HepG2 (cell line): ENCODE data around the gene KLHDC4. TPM values are rescaled to one million over a fixed set of nuclear protein-coding genes. Genes with fewer than 3 reads are reported as not detected.

ENCODE experiments used
- ADNP ChIP-seq: sonication (generic); formaldehyde crosslinking; IDR thresholded peaks from 2 replicates; pipeline ENCODE4 v1.4.0; 2020; ENCODE audit warnings: missing genetic modification reagents
- AGO2 ChIP-seq: fragments of 200-400 bp; formaldehyde crosslinking; optimal IDR thresholded peaks from 2 replicates; pipeline ENCODE3; 2017; ENCODE audit warnings: mild to moderate bottlenecking, low read depth, low read length, moderate library complexity
- AKNA ChIP-seq: sonication (generic); formaldehyde crosslinking; IDR thresholded peaks from 2 replicates; pipeline ENCODE4 v1.4.0; 2020; ENCODE audit warnings: missing genetic modification reagents, borderline replicate concordance
- CHD4 ChIP-seq: fragments of 200-600 bp; sonication (generic); IDR thresholded peaks from 2 replicates; pipeline ENCODE4 v1.7.0; 2017; ENCODE audit warnings: mild to moderate bottlenecking, low read length, borderline replicate concordance
- FOSL1 ChIP-seq: sonication (generic); formaldehyde crosslinking; IDR thresholded peaks from 2 replicates; pipeline ENCODE4 v1.9.0; 2021; ENCODE audit warnings: missing genetic modification reagents, borderline replicate concordance
- FOXC1 ChIP-seq: sonication (generic); formaldehyde crosslinking; IDR thresholded peaks from 2 replicates; pipeline ENCODE4 v1.8.0; 2022; ENCODE audit warnings: mild to moderate bottlenecking, missing genetic modification reagents, borderline replicate concordance
- GATAD1 ChIP-seq: IDR thresholded peaks from 2 replicates; pipeline ENCODE4 v1.6.1; 2016; ENCODE audit warnings: missing genetic modification reagents, missing compliant biosample characterization
- HDAC1 ChIP-seq: sonication (generic); formaldehyde crosslinking; IDR thresholded peaks from 2 replicates; pipeline ENCODE4 v1.5.1; 2020; ENCODE audit warnings: mild to moderate bottlenecking, missing genetic modification reagents
- HNRNPL ChIP-seq: fragments of 200-400 bp; formaldehyde crosslinking; IDR thresholded peaks from 2 replicates; pipeline ENCODE4 v1.6.1; 2017; ENCODE audit warnings: mild to moderate bottlenecking, low read depth, low read length
- MTA1 ChIP-seq: sonication (generic); formaldehyde crosslinking; IDR thresholded peaks from 2 replicates; pipeline ENCODE4 v1.4.0; 2020; ENCODE audit warnings: missing genetic modification reagents, mild to moderate bottlenecking, borderline replicate concordance
- PBX3 ChIP-seq: sonication (generic); formaldehyde crosslinking; IDR thresholded peaks from 2 replicates; pipeline ENCODE4 v1.8.1; 2023; ENCODE audit warnings: missing genetic modification reagents, inconsistent platforms, borderline replicate concordance
- POLR2AphosphoS5 ChIP-seq: IDR thresholded peaks from 2 replicates; pipeline ENCODE4 v1.6.1; 2012; ENCODE audit warnings: low read depth, low read length
- RNF2 ChIP-seq: fragments of 450-650 bp; conservative IDR thresholded peaks from 2 replicates; pipeline ENCODE4 v1.6.1; 2016; ENCODE audit warnings: low read depth
- SNRNP70 ChIP-seq: fragments of 200-400 bp; formaldehyde crosslinking; IDR thresholded peaks from 2 replicates; pipeline ENCODE4 v1.6.1; 2017; ENCODE audit warnings: mild to moderate bottlenecking, low read depth, low read length, moderate library complexity
- SP5 ChIP-seq: IDR thresholded peaks from 2 replicates; pipeline ENCODE4 v1.6.1; 2016; ENCODE audit warnings: low read depth, borderline replicate concordance
- STAG1 ChIP-seq: sonication (generic); formaldehyde crosslinking; IDR thresholded peaks from 2 replicates; pipeline ENCODE4 v1.4.0; 2020; ENCODE audit warnings: missing genetic modification reagents
- ZBTB7A ChIP-seq: sonication (generic); formaldehyde crosslinking; IDR thresholded peaks from 2 replicates; pipeline ENCODE4 v1.8.0; 2022; ENCODE audit warnings: mild to moderate bottlenecking, missing genetic modification reagents
- ZFP36L1 ChIP-seq: sonication (generic); formaldehyde crosslinking; IDR thresholded peaks from 2 replicates; pipeline ENCODE4 v1.8.0; 2022; ENCODE audit warnings: mild to moderate bottlenecking, missing genetic modification reagents, moderate library complexity
- ZNF138 ChIP-seq: sonication (generic); formaldehyde crosslinking; IDR thresholded peaks from 2 replicates; pipeline ENCODE4 v1.5.0; 2020; ENCODE audit warnings: mild to moderate bottlenecking, low read depth, missing genetic modification reagents
- ZNF30 ChIP-seq: sonication (generic); formaldehyde crosslinking; IDR thresholded peaks from 2 replicates; pipeline ENCODE4 v1.5.0; 2020; ENCODE audit warnings: mild to moderate bottlenecking, missing genetic modification reagents
- ZNF614 ChIP-seq: IDR thresholded peaks from 2 replicates; pipeline ENCODE4 v1.6.1; 2018; ENCODE audit warnings: missing biosample characterization, missing genetic modification reagents, inconsistent platforms, borderline replicate concordance
- ZNF678 ChIP-seq: sonication (generic); formaldehyde crosslinking; IDR thresholded peaks from 2 replicates; pipeline ENCODE4 v1.4.0; 2020; ENCODE audit warnings: mild to moderate bottlenecking, missing genetic modification reagents
- ZNF740 ChIP-seq: sonication (generic); formaldehyde crosslinking; IDR thresholded peaks from 2 replicates; pipeline ENCODE4 v1.4.0; 2020; ENCODE audit warnings: missing genetic modification reagents
- ZNF782 ChIP-seq: sonication (generic); formaldehyde crosslinking; IDR thresholded peaks from 2 replicates; pipeline ENCODE4 v1.4.0; 2020; ENCODE audit warnings: missing genetic modification reagents, mild to moderate bottlenecking, borderline replicate concordance
- ZNF839 ChIP-seq: sonication (generic); formaldehyde crosslinking; IDR thresholded peaks from 2 replicates; pipeline ENCODE4 v1.4.0; 2020; ENCODE audit warnings: missing genetic modification reagents, mild to moderate bottlenecking, borderline replicate concordance
- polyA plus RNA-seq, 8 experiments: library from polyadenylated mRNA; depleted of rRNA in 3 of 8; stranded (reverse) in 7 of 8; unstranded in 1 of 8; fragments of >200 nt; fragmentation: Illumina TruSeq in 4 of 8; extraction: Trizol in 4 of 8; gene quantifications; 2 replicates each; pipeline versions ENCODE4 v1.2.1 to v1.2.3, GENCODE V29; 2011 to 2016; ENCODE audit warnings: low read depth in 4 of 8, missing spikeins in 1 of 8, mixed read lengths in 1 of 8; ENCODE audit not compliant: insufficient read depth in 1 of 8
- total RNA-seq, 5 experiments: library from RNA; depleted of rRNA; stranded (reverse); fragments of >200 nt; fragmentation: Illumina TruSeq; extraction: Trizol; gene quantifications; 2 replicates each; pipeline ENCODE4 v1.2.3, GENCODE V29; 2016; ENCODE audit warnings: low read depth in 1 of 5

Gene KLHDC4
- total and polyA plus RNA-seq, 2 of the 13 experiments (the other 11 are each of a cell fraction or from before 2014, with no cell fraction given): 18.7 to 31.8 TPM

DNA sequence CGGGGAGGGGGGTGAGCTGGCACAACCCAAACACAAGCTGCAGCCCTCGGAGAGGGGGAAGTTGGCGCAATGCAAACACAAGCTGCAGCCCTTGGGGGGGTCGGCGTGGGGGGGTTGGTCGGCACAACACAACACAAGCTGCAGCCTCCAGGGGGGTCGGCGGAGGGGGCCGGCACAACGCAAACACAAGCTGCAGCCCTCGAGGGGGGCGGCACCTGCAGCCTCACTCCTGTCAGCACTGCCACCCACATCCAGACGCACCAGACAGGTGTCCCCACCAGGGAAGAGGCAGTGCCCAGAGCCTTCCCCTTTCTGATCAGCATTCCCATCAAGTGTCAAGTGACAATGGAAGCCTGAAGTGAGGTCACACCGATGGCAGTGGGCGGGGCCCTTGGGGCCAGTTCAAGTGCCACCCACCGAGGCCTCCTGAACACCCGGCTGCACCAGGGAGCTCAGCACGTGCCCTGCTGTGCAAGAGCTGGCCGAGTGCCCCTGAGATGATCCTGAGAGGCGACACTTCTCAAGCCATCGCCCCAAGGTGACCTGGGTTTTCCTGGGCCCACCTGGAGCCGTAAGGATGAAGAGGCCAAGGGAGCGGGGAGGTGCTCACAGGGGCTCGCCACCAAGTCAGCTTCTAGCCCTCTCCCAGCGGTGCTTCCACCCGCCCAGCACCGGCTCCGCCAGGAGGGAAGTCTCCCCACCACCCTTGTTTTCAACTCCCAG lies 59.3 kb downstream of the KLHDC4 start (continued):
- TF ChIP-seq CHD4 (0 out of 2 replicates have a peak, but pooled peaks have one; percentile 75), AKNA (CRISPR knock-in tag) (no peak), FOXC1 (CRISPR knock-in tag) (0 out of 2 replicates have a peak, but pooled peaks have one; percentile 52), ZFP36L1 (CRISPR knock-in tag) (no peak), ZNF30 (CRISPR knock-in tag) (no peak), AGO2 (peak; percentile 46), ZNF678 (CRISPR knock-in tag) (0 out of 2 replicates have a peak, but pooled peaks have one; percentile 10), ZNF839 (CRISPR knock-in tag) (no peak), HDAC1 (CRISPR knock-in tag) (peak; percentile 3; the same call in 1 of the 2 replicates), SP5 (CRISPR knock-in tag) (peak; percentile 58), ZNF614 (CRISPR knock-in tag) (no peak), STAG1 (CRISPR knock-in tag) (no peak), ZNF740 (CRISPR knock-in tag) (peak; percentile 88), ZNF138 (CRISPR knock-in tag) (no peak), SNRNP70 (no peak), RNF2 (no peak), PBX3 (CRISPR knock-in tag) (no peak), MTA1 (CRISPR knock-in tag) (0 out of 2 replicates have a peak, but pooled peaks have one; percentile 66), GATAD1 (CRISPR knock-in tag) (no peak), ADNP (CRISPR knock-in tag) (no peak), HNRNPL (peak; percentile 89), FOSL1 (CRISPR knock-in tag) (no peak), POLR2AphosphoS5 (no peak), ZNF782 (peak; percentile 19; the same call in 1 of the 2 replicates), ZBTB7A (CRISPR knock-in tag) (no peak)
